ENCODE measurements around the gene ZNF764. TPM values are rescaled to one million over a fixed set of nuclear protein-coding genes. Genes with fewer than 3 reads are reported as not detected.

ZNF764 gene
- total and polyA plus RNA-seq, 9 of the 15 experiments (the other 6 are each of a cell fraction or from before 2014, with no cell fraction given), result 0.69 to 10.1 (median 4.1) TPM

DNA sequence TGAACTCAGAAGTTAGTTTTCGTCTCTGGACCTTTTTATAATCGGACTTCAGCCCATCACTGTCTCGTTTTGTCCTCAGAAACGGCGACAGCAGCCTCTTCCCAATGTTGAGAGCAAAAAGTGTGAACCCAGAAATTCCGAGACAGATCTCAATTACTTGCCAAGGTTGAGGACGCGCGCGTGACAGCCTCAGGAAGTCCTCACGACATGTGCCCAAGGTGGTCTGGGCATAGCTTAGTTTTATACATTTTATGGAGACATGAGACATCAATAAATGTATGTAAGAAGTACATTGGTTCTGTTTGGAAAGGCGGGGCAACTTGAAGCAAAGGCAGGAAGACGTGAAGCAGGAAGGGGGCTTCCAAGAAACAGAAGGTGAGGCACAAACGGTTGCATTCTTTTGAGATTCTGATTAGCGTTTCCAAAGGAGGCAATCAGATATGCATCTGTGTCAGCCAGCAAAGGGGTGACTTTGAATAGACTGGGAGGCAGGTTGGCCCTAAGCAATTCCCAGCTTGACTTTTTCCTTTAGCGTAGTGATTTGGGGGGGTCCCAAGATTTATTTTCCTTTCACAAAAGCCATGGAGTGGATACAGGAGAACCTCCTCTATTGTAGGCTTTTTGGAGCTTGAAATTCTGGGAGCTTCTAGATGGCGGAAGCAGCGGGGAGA lies 22.9 kb downstream of the ZNF764 start:
- Histone ChIP-seq H3K36me3 (ENCODE audit: control insufficient read depth, insufficient read depth, low read length) (no peaks in the 10 kb centered on the region; the same call in 2 of the 3 replicates), H3K9ac (ENCODE audit: insufficient read depth in 1 of 2, low read depth in 2 of 2, low read length in 2 of 2) (peak overlapping the region; percentile 88 to 91), H3K4me2 (ENCODE audit: insufficient read depth, low read length) (peak overlapping the region; percentile 97), H3K27me3 (ENCODE audit: control insufficient read depth in 2 of 2, insufficient read depth in 2 of 2, low read length in 2 of 2) (no peaks in the 10 kb centered on the region), H3K4me1 (replicated peaks in 1 of 2; ENCODE audit: control insufficient read depth in 2 of 2, insufficient read depth in 2 of 2, low read length in 2 of 2) (peaks cover 11 to 54% of the 10 kb centered on the region in 2 experiments; a peak in 4 of 5 replicates), H3K9me3 (replicated peaks; ENCODE audit: control insufficient read depth, insufficient read depth, low read depth, low read length) (no peaks in the 10 kb centered on the region), H3K4me3 (peak overlapping the region; percentile 49), H3K27ac (ENCODE audit: extremely low read depth, low read depth, low read length) (peak overlapping the region; percentile 96), H3K79me2 (ENCODE audit: control insufficient read depth, insufficient read depth, low read length) (peaks cover 36% of the 10 kb centered on the region), H3K9me1 (ENCODE audit: control insufficient read depth, insufficient read depth, low read length) (no peaks in the 10 kb centered on the region), H2AFZ (ENCODE audit: low read depth, low read length) (peak overlapping the region; percentile 98), H4K20me1 (replicated peaks; ENCODE audit: control insufficient read depth, insufficient read depth, low read length) (no peaks in the 10 kb centered on the region)
- in situ Hi-C loops (cut with MboI), result no loop called here
- ChIA-PET POLR2A (interaction anchor here (0.6 to 4.0 kb wide), 21 partner anchors 8 to 745 kb away, joined by 3 to 31 read pairs (median 5); partner anchors contain the start of genes ZNF688 and ZNF764), CTCF (ENCODE audit: low intra/inter-chr PET ratio) (no interaction called here)
- TSS peak; percentile 90 for BruUV-seq (replicated peaks)
- DNase-seq (ENCODE audit: extremely low read depth in 1 of 4, low spot score in 3 of 4) (no peak), FAIRE-seq (no peak), ATAC-seq (peak; percentile 6)
- WGBS (ENCODE audit: insufficient coverage, low coverage, missing lambda C conversion rate), result 3% methylated on average over 18 of the region's 18 CpGs
- intact Hi-C loops (cut with micrococcal nuclease), result loop anchor here (2.0 to 10.0 kb wide), 2 partner anchors 88 to 160 kb away; partner anchors contain the start of gene SRCAP
- TF ChIP-seq ZNF583 (CRISPR knock-in tag; IDR thresholded peaks at IDR 0.05) (peak; percentile 5; the same call in 1 of the 2 replicates), POLR2H (tag; IDR thresholded peaks at IDR 0.05; ENCODE audit: low read depth) (peak; percentile 78; the same call in 1 of the 2 replicates), ZNF146 (CRISPR knock-in tag; IDR thresholded peaks at IDR 0.05; ENCODE audit: unreplicated experiment) (no peak), EWSR1 (IDR thresholded peaks at IDR 0.05; ENCODE audit: borderline replicate concordance, low read depth, partially characterized antibody) (no peak), MNT (conservative IDR thresholded peaks at IDR 0.05) (peak; percentile 21 to 26; a peak in 2 of 4 replicates), UBTF (IDR thresholded peaks at IDR 0.05; ENCODE audit: borderline replicate concordance in 1 of 2, low read depth in 2 of 2, low read length in 2 of 2) (0 out of 4 replicates have a peak, but pooled peaks of 1 of the 2 experiments have one; percentile 8), MCM7 (IDR thresholded peaks at IDR 0.05) (no peak), CUX1 (CRISPR knock-in tag; IDR thresholded peaks at IDR 0.05) (peak; percentile 85)
- TF ChIP-seq, protein P1, sequence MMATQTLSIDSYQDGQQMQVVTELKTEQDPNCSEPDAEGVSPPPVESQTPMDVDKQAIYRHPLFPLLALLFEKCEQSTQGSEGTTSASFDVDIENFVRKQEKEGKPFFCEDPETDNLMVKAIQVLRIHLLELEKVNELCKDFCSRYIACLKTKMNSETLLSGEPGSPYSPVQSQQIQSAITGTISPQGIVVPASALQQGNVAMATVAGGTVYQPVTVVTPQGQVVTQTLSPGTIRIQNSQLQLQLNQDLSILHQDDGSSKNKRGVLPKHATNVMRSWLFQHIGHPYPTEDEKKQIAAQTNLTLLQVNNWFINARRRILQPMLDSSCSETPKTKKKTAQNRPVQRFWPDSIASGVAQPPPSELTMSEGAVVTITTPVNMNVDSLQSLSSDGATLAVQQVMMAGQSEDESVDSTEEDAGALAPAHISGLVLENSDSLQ (IDR thresholded peaks at IDR 0.05), result peak; percentile 26; the same call in 1 of the 2 replicates

All from K562 (cell line).